Measurements from ENCODE around the gene DEGS2.

- TF ChIP-seq CTCF (tag by site-specific recombination; IDR thresholded peaks at IDR 0.05), result no peak
- TF ChIP-seq HOXA7 (CRISPR knock-in tag; IDR thresholded peaks at IDR 0.05; ENCODE audit: borderline replicate concordance), result no peak
- no peak for TF ChIP-seq ZBTB17 (tag by site-specific recombination; IDR thresholded peaks at IDR 0.05)
Observed at GRCh38 chr14:100143934-100144333, 15.5 kb downstream of the DEGS2 start.

All from HEK293 (cell line).